Erythroblast (primary cell): ENCODE results near the gene GC.

Source experiments
- GATA1 ChIP-seq: IDR thresholded peaks from 2 replicates; pipeline ENCODE4 v1.6.1; 2011; ENCODE audit warnings: low read depth, mild to moderate bottlenecking, control low read depth, low read length, moderate library complexity
- POLR2A ChIP-seq: IDR thresholded peaks from 2 replicates; pipeline ENCODE4 v1.6.1; 2011; ENCODE audit warnings: mild to moderate bottlenecking, low read length

- TF ChIP-seq POLR2A (no peak), GATA1 (no peak)
Measured at GRCh38 chr4:71729856-71730255, 54.0 kb downstream of the GC start.
